IMR-90 (cell line): Measurements from ENCODE around the gene CDH12. TPM values are rescaled to one million over a fixed set of nuclear protein-coding genes. Genes with fewer than 3 reads are reported as not detected.
"Not testable (repeated sequence)": the region's sequence is repeated elsewhere in the genome, so short reads cannot be mapped to it uniquely, and the experiment has no call there.

Experiments used
- ATAC-seq: fragments of 200-7000 bp; cut with Tn5 transposase; 2 replicates; pipeline ENCODE4 v1.9.1; 2020; ENCODE audit warnings: low read depth, mild to moderate bottlenecking, moderate library complexity
- BruUV-seq: library from RNA; stranded (reverse); fragments of 400-500 nt; replicated peaks from 2 replicates; lab custom pipeline; 2021; lab: Mats Ljungman, UMichigan
- CTCF ChIA-PET: fragments of 300-600 bp; formaldehyde crosslinking; extraction: SDS; loops from one replicate; lab custom pipeline; 2021; ENCODE audit warnings: antibody characterized with exemption; lab: Yijun Ruan, JAX
- POLR2A ChIA-PET: fragments of 300-600 bp; sonication (Branson Sonifier 250); formaldehyde crosslinking; loops from one replicate; lab custom pipeline; 2022; ENCODE audit warnings: antibody characterized with exemption; ENCODE audit not compliant: unreplicated experiment; lab: Charles Lee
- DNase-seq: peaks from one replicate; pipeline ENCODE4 v3.0.0; 2013
- H2AFZ ChIP-seq: replicated peaks from 2 replicates; pipeline ENCODE3; 2013; ENCODE audit warnings: low read length, mild to moderate bottlenecking; ENCODE audit not compliant: poor library complexity
- H2AK5ac ChIP-seq: 2 replicates; pipeline ENCODE4 v1.6.1; 2013; ENCODE audit warnings: low read depth, low read length, inconsistent platforms
- H2AK9ac ChIP-seq: replicated peaks from 2 replicates; pipeline ENCODE3; 2013; ENCODE audit warnings: mild to moderate bottlenecking, low read depth, low read length, moderate library complexity; ENCODE audit not compliant: poor library complexity
- H2BK120ac ChIP-seq: 2 replicates; pipeline ENCODE4 v1.6.1; 2013; ENCODE audit warnings: low read depth, low read length, inconsistent platforms
- H2BK15ac ChIP-seq: 3 replicates; pipeline ENCODE4 v1.6.1; 2013; ENCODE audit warnings: low read depth, low read length, inconsistent platforms
- H2BK20ac ChIP-seq: 2 replicates; pipeline ENCODE4 v1.6.1; 2013; ENCODE audit warnings: low read depth, mild to moderate bottlenecking, inconsistent platforms, low read length, moderate library complexity
- H2BK5ac ChIP-seq: 2 replicates; pipeline ENCODE4 v1.6.1; 2013; ENCODE audit warnings: mild to moderate bottlenecking, low read depth, low read length, inconsistent platforms; ENCODE audit not compliant: poor library complexity, severe bottlenecking
- H3K14ac ChIP-seq: replicated peaks from 2 replicates; pipeline ENCODE4 v1.6.1; 2013; ENCODE audit warnings: low read depth, low read length, inconsistent platforms
- H3K18ac ChIP-seq: 2 replicates; pipeline ENCODE4 v1.6.1; 2013; ENCODE audit warnings: low read depth, low read length, control low read depth
- H3K23ac ChIP-seq: 2 replicates; pipeline ENCODE4 v1.6.1; 2013; ENCODE audit warnings: low read depth, low read length, inconsistent platforms
- H3K27ac ChIP-seq: 2 replicates; pipeline ENCODE4 v1.5.1; 2013; ENCODE audit warnings: mild to moderate bottlenecking, control low read depth, low read length; ENCODE audit not compliant: insufficient read depth
- H3K27me3 ChIP-seq: 2 replicates; pipeline ENCODE4 v1.6.1; 2013; ENCODE audit warnings: low read length; ENCODE audit not compliant: control insufficient read depth, insufficient read depth
- H3K36me3 ChIP-seq: 2 replicates; pipeline ENCODE4 v1.6.1; 2013; ENCODE audit warnings: low read length, mixed read lengths; ENCODE audit not compliant: control insufficient read depth, insufficient read depth
- H3K4ac ChIP-seq: 2 replicates; pipeline ENCODE4 v1.6.1; 2013; ENCODE audit warnings: low read depth, low read length, inconsistent platforms
- H3K4me1 ChIP-seq: 2 replicates; pipeline ENCODE4 v1.6.1; 2013; ENCODE audit warnings: low read length, mixed read lengths; ENCODE audit not compliant: control insufficient read depth, insufficient read depth
- H3K4me2 ChIP-seq: 2 replicates; pipeline ENCODE4 v1.6.1; 2013; ENCODE audit warnings: low read depth, mild to moderate bottlenecking, control low read depth, low read length, moderate library complexity
- H3K4me3 ChIP-seq: 2 replicates; pipeline ENCODE4 v1.5.1; 2013; ENCODE audit warnings: low read depth, mild to moderate bottlenecking, control low read depth, low read length, moderate library complexity; ENCODE audit not compliant: insufficient read depth
- H3K56ac ChIP-seq: 2 replicates; pipeline ENCODE4 v1.6.1; 2013; ENCODE audit warnings: low read length, inconsistent platforms; ENCODE audit not compliant: insufficient read depth; ENCODE audit errors: extremely low read depth
- H3K79me1 ChIP-seq, 2 experiments: 2 replicates each; pipeline ENCODE4 v1.6.1; 2013; ENCODE audit warnings: low read length in 2 of 2, inconsistent platforms in 1 of 2, low read depth in 1 of 2
- H3K9ac ChIP-seq: 2 replicates; pipeline ENCODE4 v1.6.1; 2013; ENCODE audit warnings: low read depth, low read length, control low read depth
- H3K9me1 ChIP-seq: 2 replicates; pipeline ENCODE4 v1.6.1; 2013; ENCODE audit warnings: low read length, inconsistent platforms; ENCODE audit not compliant: insufficient read depth
- H3K9me3 ChIP-seq: 2 replicates; pipeline ENCODE4 v1.6.1; 2013; ENCODE audit warnings: low read length; ENCODE audit not compliant: control insufficient read depth, insufficient read depth
- H4K20me1 ChIP-seq: 2 replicates; pipeline ENCODE4 v1.6.1; 2013; ENCODE audit warnings: low read length, inconsistent platforms; ENCODE audit not compliant: insufficient read depth
- H4K5ac ChIP-seq: 2 replicates; pipeline ENCODE4 v1.6.1; 2013; ENCODE audit warnings: mild to moderate bottlenecking, low read depth, low read length, control low read depth
- H4K8ac ChIP-seq, 2 experiments: 2 replicates each; pipeline ENCODE4 v1.6.1; 2013; ENCODE audit warnings: low read depth in 2 of 2, low read length in 2 of 2, control low read depth in 1 of 2, inconsistent platforms in 1 of 2
- H4K91ac ChIP-seq: 2 replicates; pipeline ENCODE4 v1.6.1; 2013; ENCODE audit warnings: low read depth, low read length, inconsistent platforms; ENCODE audit not compliant: insufficient read depth
- WGBS, 2 experiments: methylation state at CpG; one replicate each; pipeline versions ENCODE4 v1.1.5 to v1.1.7; 2013; ENCODE audit warnings: missing lambda C conversion rate in 2 of 2; ENCODE audit not compliant: insufficient read length in 1 of 2; ENCODE audit errors: extremely low coverage in 2 of 2; 5-methylcytosine and 5-hydroxymethylcytosine counted together
- dilution Hi-C: fragments of 300-500 bp; cut with HindIII; formaldehyde crosslinking; loops from one replicate; pipeline ENCODE4 v1.14.3; 2018; ENCODE audit warnings: low sequenced_read_pairs; ENCODE audit not compliant: unreplicated experiment
- in situ Hi-C: fragments of 300-500 bp; cut with MboI; formaldehyde crosslinking; loops from 3 replicates; pipeline ENCODE4 v1.14.3; 2019; ENCODE audit warnings: low sequenced_read_pairs, inconsistent platforms, mixed read lengths
- intact Hi-C: fragments of 100-400 bp; cut with micrococcal nuclease; formaldehyde crosslinking; loops from 2 replicates; pipeline ENCODE4 v1.10.0; 2022
- polyA plus RNA-seq, 3 experiments: library from polyadenylated mRNA; depleted of rRNA; stranded (reverse); fragments of >200 nt; gene quantifications; 2 replicates each; pipeline ENCODE4 v1.2.3, GENCODE V29; 2012; ENCODE audit warnings: low replicate concordance in 1 of 3
- total RNA-seq: library from RNA; depleted of rRNA; stranded (reverse); fragments of >200 nt; gene quantifications from 2 replicates; pipeline ENCODE4 v1.2.3, GENCODE V29; 2012

CDH12 gene
- total and polyA plus RNA-seq, 2 of the 4 experiments (the other 2 are of a cell fraction) = not detected

GRCh38 chr5:22164910-22165748 is 688.0 kb downstream of the CDH12 start:
- in situ Hi-C loops, H4K5ac ChIP-seq, POLR2A ChIA-PET, H4K8ac ChIP-seq, H3K36me3 ChIP-seq, H2AK5ac ChIP-seq, H2BK20ac ChIP-seq, H2BK5ac ChIP-seq, BruUV-seq, H3K4me2 ChIP-seq, CTCF ChIA-PET, H3K27ac ChIP-seq, DNase-seq, H3K9ac ChIP-seq, H3K14ac ChIP-seq, H3K4ac ChIP-seq, H2AFZ ChIP-seq, H3K4me3 ChIP-seq, H3K18ac ChIP-seq, H3K27me3 ChIP-seq, H2AK9ac ChIP-seq, H2BK120ac ChIP-seq, H3K23ac ChIP-seq, H3K79me1 ChIP-seq, H2BK15ac ChIP-seq, dilution Hi-C loops, H3K56ac ChIP-seq, ATAC-seq, H4K91ac ChIP-seq, intact Hi-C loops, H3K9me3 ChIP-seq, H3K4me1 ChIP-seq, H3K9me1 ChIP-seq, H4K20me1 ChIP-seq: not testable (repeated sequence)
- no CpG with 5 or more reads among the region's 7 CpGs for WGBS, 2 experiments

- H3K36me3 ChIP-seq, H3K9ac ChIP-seq, H3K4me1 ChIP-seq, H2BK120ac ChIP-seq, H2AFZ ChIP-seq, ATAC-seq, H4K20me1 ChIP-seq, H3K9me3 ChIP-seq, H3K9me1 ChIP-seq, H2BK20ac ChIP-seq, H2BK5ac ChIP-seq, H3K27me3 ChIP-seq, H3K27ac ChIP-seq, H3K79me1 ChIP-seq, H2AK9ac ChIP-seq, H2AK5ac ChIP-seq, DNase-seq, H3K4ac ChIP-seq, H3K56ac ChIP-seq, H3K4me2 ChIP-seq, H3K14ac ChIP-seq, H3K18ac ChIP-seq, intact Hi-C loops, dilution Hi-C loops, POLR2A ChIA-PET, H3K4me3 ChIP-seq, CTCF ChIA-PET, H4K8ac ChIP-seq, BruUV-seq, H4K5ac ChIP-seq, H2BK15ac ChIP-seq, H4K91ac ChIP-seq, in situ Hi-C loops, H3K23ac ChIP-seq: not testable (repeated sequence)
- no CpG with 5 or more reads among the region's 1 CpG for WGBS, 2 experiments
Measured at GRCh38 chr5:22156953-22157352, 696.2 kb downstream of the CDH12 start.
